ENCODE measurements around the gene ITSN2.

DNA sequence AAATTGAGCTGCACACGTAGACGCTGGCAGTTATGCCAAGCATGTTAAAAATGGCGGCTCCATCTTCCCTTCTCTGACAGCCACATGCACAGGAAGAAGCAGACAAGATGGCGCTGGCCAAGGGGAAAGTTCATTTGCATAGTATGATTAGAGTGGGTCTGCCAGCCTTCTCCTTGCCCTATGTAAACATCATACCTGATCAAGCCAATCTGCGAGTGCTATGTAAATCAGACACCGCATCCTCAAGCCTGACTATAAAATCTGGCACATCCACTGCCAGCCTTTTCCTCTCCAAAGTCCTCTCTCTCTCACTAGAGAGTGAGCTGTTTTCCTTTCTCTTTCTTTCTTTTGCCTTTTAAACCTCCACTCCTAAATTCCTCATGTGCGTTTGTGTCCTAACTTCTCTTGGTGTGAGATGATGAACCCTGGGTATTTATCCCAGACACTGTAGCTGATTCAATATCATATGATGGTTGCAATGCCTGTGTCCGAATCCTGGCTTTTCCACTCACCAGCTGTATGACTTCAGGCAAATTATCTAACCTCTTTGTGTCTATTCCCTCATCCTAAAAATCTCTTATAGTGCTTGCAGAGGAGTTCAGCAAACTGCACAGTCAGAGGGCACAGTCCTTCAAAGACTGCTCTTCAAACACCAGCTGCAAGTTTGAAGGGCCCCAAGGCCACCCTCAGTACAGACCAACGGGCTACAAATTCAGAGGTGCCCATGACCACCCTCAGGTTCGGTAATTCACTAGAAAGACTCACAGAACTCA, 39.3 kb upstream of the ITSN2 start:
- TF ChIP-seq, protein P1, sequence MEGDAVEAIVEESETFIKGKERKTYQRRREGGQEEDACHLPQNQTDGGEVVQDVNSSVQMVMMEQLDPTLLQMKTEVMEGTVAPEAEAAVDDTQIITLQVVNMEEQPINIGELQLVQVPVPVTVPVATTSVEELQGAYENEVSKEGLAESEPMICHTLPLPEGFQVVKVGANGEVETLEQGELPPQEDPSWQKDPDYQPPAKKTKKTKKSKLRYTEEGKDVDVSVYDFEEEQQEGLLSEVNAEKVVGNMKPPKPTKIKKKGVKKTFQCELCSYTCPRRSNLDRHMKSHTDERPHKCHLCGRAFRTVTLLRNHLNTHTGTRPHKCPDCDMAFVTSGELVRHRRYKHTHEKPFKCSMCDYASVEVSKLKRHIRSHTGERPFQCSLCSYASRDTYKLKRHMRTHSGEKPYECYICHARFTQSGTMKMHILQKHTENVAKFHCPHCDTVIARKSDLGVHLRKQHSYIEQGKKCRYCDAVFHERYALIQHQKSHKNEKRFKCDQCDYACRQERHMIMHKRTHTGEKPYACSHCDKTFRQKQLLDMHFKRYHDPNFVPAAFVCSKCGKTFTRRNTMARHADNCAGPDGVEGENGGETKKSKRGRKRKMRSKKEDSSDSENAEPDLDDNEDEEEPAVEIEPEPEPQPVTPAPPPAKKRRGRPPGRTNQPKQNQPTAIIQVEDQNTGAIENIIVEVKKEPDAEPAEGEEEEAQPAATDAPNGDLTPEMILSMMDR (IDR thresholded peaks at IDR 0.05), result no peak
- TF ChIP-seq POLR2A (IDR thresholded peaks at IDR 0.05) (no peak), POLR2AphosphoS5 (IDR thresholded peaks at IDR 0.05) (no peak)
